Measurements from ENCODE around the gene BCKDHA. TPM values are rescaled to one million over a fixed set of nuclear protein-coding genes. Genes with fewer than 3 reads are reported as not detected.
"Not testable (repeated sequence)": the region's sequence is repeated elsewhere in the genome, so short reads cannot be mapped to it uniquely, and the experiment has no call there.

BCKDHA gene
- total RNA-seq, 1 experiment from 2014 or later = 64.2 TPM

- DNase-seq = no peak
- no peaks in the 10 kb centered on the region for H3K36me3 ChIP-seq
- no peak overlapping the region for H3K4me3 ChIP-seq
- no peaks in the 10 kb centered on the region for H3K9me3 ChIP-seq (replicated peaks)
- H3K27me3 ChIP-seq = no peaks in the 10 kb centered on the region; the same call in 1 of the 2 replicates
- no peaks in the 10 kb centered on the region for H3K4me1 ChIP-seq
- H3K27ac ChIP-seq = no peak overlapping the region
Measured at GRCh38 chr19:41449865-41450178, 52.2 kb downstream of the BCKDHA start.

- no peak overlapping the region for H3K27ac ChIP-seq
- H3K4me1 ChIP-seq = no peaks in the 10 kb centered on the region
- no peak for DNase-seq
- H3K9me3 ChIP-seq (replicated peaks) = no peaks in the 10 kb centered on the region
- H3K27me3 ChIP-seq = peaks cover 6% of the 10 kb centered on the region
- H3K4me3 ChIP-seq = no peak overlapping the region
- no peaks in the 10 kb centered on the region for H3K36me3 ChIP-seq
Measured at GRCh38 chr19:41452584-41453275, 55.1 kb downstream of the BCKDHA start.

- Histone ChIP-seq H3K9me3 (replicated peaks) (0 out of 2 replicates have a peak, but pooled peaks cover 4% of the 10 kb centered on the region), H3K36me3 (no peaks in the 10 kb centered on the region), H3K27me3 (peaks cover 11% of the 10 kb centered on the region), H3K27ac (no peak overlapping the region), H3K4me1 (no peaks in the 10 kb centered on the region), H3K4me3 (no peak overlapping the region)
- no peak for DNase-seq
Measured at GRCh38 chr19:41455936-41456335, 58.3 kb downstream of the BCKDHA start.

- Histone ChIP-seq H3K27ac (no peak overlapping the region), H3K9me3 (replicated peaks) (0 out of 2 replicates have a peak, but pooled peaks cover 5% of the 10 kb centered on the region), H3K27me3 (peaks cover 11% of the 10 kb centered on the region), H3K36me3 (no peaks in the 10 kb centered on the region), H3K4me1 (no peaks in the 10 kb centered on the region), H3K4me3 (no peak overlapping the region)
- DNase-seq = no peak
Measured at GRCh38 chr19:41456342-41456918, 58.8 kb downstream of the BCKDHA start.

GRCh38 chr19:41457241-41457640 is 59.6 kb downstream of the BCKDHA start:
- Histone ChIP-seq H3K4me3 (no peak overlapping the region), H3K27ac (no peak overlapping the region), H3K9me3 (replicated peaks) (0 out of 2 replicates have a peak, but pooled peaks cover 5% of the 10 kb centered on the region), H3K36me3 (no peaks in the 10 kb centered on the region), H3K4me1 (no peaks in the 10 kb centered on the region), H3K27me3 (peaks cover 11% of the 10 kb centered on the region)
- DNase-seq = no peak

- no peaks in the 10 kb centered on the region for H3K36me3 ChIP-seq
- no peak overlapping the region for H3K27ac ChIP-seq
- peaks cover 11% of the 10 kb centered on the region; the same call in 1 of the 2 replicates for H3K9me3 ChIP-seq (replicated peaks)
- H3K4me1 ChIP-seq = no peaks in the 10 kb centered on the region
- no peak overlapping the region for H3K4me3 ChIP-seq
- H3K27me3 ChIP-seq = peaks cover 5% of the 10 kb centered on the region
- DNase-seq = no peak
Measured at GRCh38 chr19:41462497-41462896, 64.9 kb downstream of the BCKDHA start.

GRCh38 chr19:41463257-41464256 is 65.9 kb downstream of the BCKDHA start:
- H3K27ac ChIP-seq, H3K4me1 ChIP-seq, H3K4me3 ChIP-seq, H3K36me3 ChIP-seq, DNase-seq, H3K27me3 ChIP-seq: not testable (repeated sequence)
- peaks cover 11% of the 10 kb centered on the region; the same call in 1 of the 2 replicates for H3K9me3 ChIP-seq (replicated peaks)

Other genes starting within 250 kb of the BCKDHA start
- gene CYP2S1, start 204.6 kb upstream of the BCKDHA start, total RNA-seq (2014; rRNA removed; shearing (Covaris generic)) = not detected in 2 replicates
- gene AXL, start 178.6 kb upstream of the BCKDHA start, total RNA-seq (2014; rRNA removed; shearing (Covaris generic)) = 24.1 and 25.1 TPM in 2 replicates
- gene HNRNPUL1, start 133.4 kb upstream of the BCKDHA start, total RNA-seq (2014; rRNA removed; shearing (Covaris generic)) = 260 and 274 TPM in 2 replicates
- gene CCDC97, start 87.6 kb upstream of the BCKDHA start, total RNA-seq (2014; rRNA removed; shearing (Covaris generic)) = 19.6 and 20.0 TPM in 2 replicates
- gene TGFB1, start 43.9 kb upstream of the BCKDHA start, total RNA-seq (2014; rRNA removed; shearing (Covaris generic)) = 11.0 and 12.7 TPM in 2 replicates
- gene B9D2, start 33.7 kb upstream of the BCKDHA start, total RNA-seq (2014; rRNA removed; shearing (Covaris generic)) = 2.8 and 2.9 TPM in 2 replicates
- gene TMEM91, start 21.3 kb upstream of the BCKDHA start, total RNA-seq (2014; rRNA removed; shearing (Covaris generic)) = 1.6 and 1.7 TPM in 2 replicates
- 59.9 and 68.6 TPM in 2 replicates for gene EXOSC5, start 459 bp upstream of the BCKDHA start, total RNA-seq (2014; rRNA removed; shearing (Covaris generic))
- gene B3GNT8, start 29.6 kb downstream of the BCKDHA start, total RNA-seq (2014; rRNA removed; shearing (Covaris generic)) = 10.6 TPM in 2 replicates
- gene DMAC2, start 42.1 kb downstream of the BCKDHA start, total RNA-seq (2014; rRNA removed; shearing (Covaris generic)) = 88.6 and 91.7 TPM in 2 replicates
- gene ERICH4, start 45.3 kb downstream of the BCKDHA start, total RNA-seq (2014; rRNA removed; shearing (Covaris generic)) = not detected in 2 replicates
- 5.5 and 5.6 TPM in 2 replicates for gene CEACAM21, start 178.3 kb downstream of the BCKDHA start, total RNA-seq (2014; rRNA removed; shearing (Covaris generic))
- not detected in 2 replicates for gene CEACAM4, start 229.3 kb downstream of the BCKDHA start, total RNA-seq (2014; rRNA removed; shearing (Covaris generic))

Measured in SJCRH30 (cell line).